ENCODE data around the gene TLE4.
A peak's percentile ranks its signal among the peaks of the same experiment; 100 is the strongest.

TLE4 gene

GRCh38 chr9:79574781-79575180 is 3.0 kb downstream of the TLE4 start:
- no peak overlapping the region for H2AK5ac ChIP-seq (ENCODE audit: low read length, severe bottlenecking)
- H4K8ac ChIP-seq (ENCODE audit: low read length): no peak overlapping the region
- H3K14ac ChIP-seq (ENCODE audit: low read length in 2 of 2): no peak overlapping the region
- peaks cover 3% of the 10 kb centered on the region for H3K4me1 ChIP-seq (ENCODE audit: control insufficient read depth, insufficient read depth, low read depth, low read length)
- DNase-seq: peak; percentile 46
- H3K23ac ChIP-seq (ENCODE audit: low read length in 2 of 2): no peak overlapping the region
- H3K4me3 ChIP-seq (ENCODE audit: insufficient read depth in 1 of 2, low read depth in 1 of 2, low read length in 2 of 2): no peak overlapping the region
- H3K9ac ChIP-seq (ENCODE audit: low read length): no peak overlapping the region
- no peak overlapping the region for H2BK12ac ChIP-seq (ENCODE audit: low read length in 2 of 2)
- no peak overlapping the region for H2BK120ac ChIP-seq (ENCODE audit: low read depth, low read length)
- no peak overlapping the region for H2AFZ ChIP-seq (ENCODE audit: low read depth, low read length)
- H2BK5ac ChIP-seq (ENCODE audit: low read depth, low read length, poor library complexity, severe bottlenecking): no peak overlapping the region
- H2BK15ac ChIP-seq (ENCODE audit: low read depth, poor library complexity, severe bottlenecking): no peak overlapping the region
- no peaks in the 10 kb centered on the region for H3K79me1 ChIP-seq (replicated peaks; ENCODE audit: low read length, poor library complexity, severe bottlenecking)
- H3K18ac ChIP-seq (ENCODE audit: low read depth in 1 of 2, low read length in 2 of 2): no peak overlapping the region
- no peak overlapping the region for H3K27ac ChIP-seq (ENCODE audit: low read length, poor library complexity, severe bottlenecking)
- no peaks in the 10 kb centered on the region for H3K9me3 ChIP-seq (ENCODE audit: control insufficient read depth, low read length)
- 23% methylated on average over 3 of the region's 3 CpGs for WGBS
- H3K4ac ChIP-seq (ENCODE audit: low read depth in 1 of 2, low read length in 2 of 2): no peak overlapping the region
- H4K91ac ChIP-seq (ENCODE audit: low read length): no peak overlapping the region
- H3K27me3 ChIP-seq (ENCODE audit: control insufficient read depth in 1 of 2, insufficient read depth in 1 of 2, low read length in 2 of 2): peaks cover 0 to 5% of the 10 kb centered on the region in 2 experiments
- peak overlapping the region; percentile 77 for H3K4me2 ChIP-seq (ENCODE audit: low read length, poor library complexity, severe bottlenecking)
- H3K36me3 ChIP-seq (ENCODE audit: control insufficient read depth in 1 of 2, insufficient read depth in 2 of 2, low read depth in 1 of 2, low read length in 2 of 2): no peaks in the 10 kb centered on the region

DNA sequence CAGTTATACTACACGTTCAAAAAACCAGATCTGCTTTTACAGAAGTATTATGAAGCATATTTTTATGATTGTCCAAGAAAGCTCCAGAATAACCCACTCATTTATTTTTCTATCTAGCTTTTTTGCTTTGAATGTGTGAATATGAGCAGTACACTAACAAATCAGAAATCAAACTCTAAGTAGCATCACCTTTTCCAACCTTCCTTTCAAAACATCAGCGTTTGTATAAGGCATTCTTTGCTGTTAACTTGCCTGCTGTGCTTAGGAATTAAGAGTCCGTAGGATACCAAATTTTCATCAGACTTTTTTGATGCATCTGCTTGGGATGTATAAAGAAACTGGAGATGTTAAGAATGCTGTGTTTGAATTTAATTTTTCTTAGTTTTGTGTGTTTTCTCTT is 3.8 kb downstream of the TLE4 start:
- Histone ChIP-seq H2BK120ac (ENCODE audit: low read depth, low read length) (no peak overlapping the region), H3K4me2 (ENCODE audit: low read length, poor library complexity, severe bottlenecking) (no peak overlapping the region), H2BK12ac (ENCODE audit: low read length in 2 of 2) (no peak overlapping the region), H2BK5ac (ENCODE audit: low read depth, low read length, poor library complexity, severe bottlenecking) (no peak overlapping the region), H3K23ac (ENCODE audit: low read length in 2 of 2) (no peak overlapping the region), H3K14ac (ENCODE audit: low read length in 2 of 2) (no peak overlapping the region), H4K91ac (ENCODE audit: low read length) (no peak overlapping the region), H2BK15ac (ENCODE audit: low read depth, poor library complexity, severe bottlenecking) (no peak overlapping the region), H3K9me3 (ENCODE audit: control insufficient read depth, low read length) (no peaks in the 10 kb centered on the region), H3K4ac (ENCODE audit: low read depth in 1 of 2, low read length in 2 of 2) (no peak overlapping the region), H3K18ac (ENCODE audit: low read depth in 1 of 2, low read length in 2 of 2) (no peak overlapping the region), H2AK5ac (ENCODE audit: low read length, severe bottlenecking) (no peak overlapping the region), H3K27me3 (ENCODE audit: control insufficient read depth in 1 of 2, insufficient read depth in 1 of 2, low read length in 2 of 2) (no peaks in the 10 kb centered on the region), H3K27ac (ENCODE audit: low read length, poor library complexity, severe bottlenecking) (no peak overlapping the region), H3K9ac (ENCODE audit: low read length) (no peak overlapping the region), H2AFZ (ENCODE audit: low read depth, low read length) (no peak overlapping the region), H4K8ac (ENCODE audit: low read length) (no peak overlapping the region), H3K79me1 (replicated peaks; ENCODE audit: low read length, poor library complexity, severe bottlenecking) (peaks cover 2% of the 10 kb centered on the region), H3K4me1 (ENCODE audit: control insufficient read depth, insufficient read depth, low read depth, low read length) (no peaks in the 10 kb centered on the region), H3K4me3 (ENCODE audit: insufficient read depth in 1 of 2, low read depth in 1 of 2, low read length in 2 of 2) (no peak overlapping the region), H3K36me3 (ENCODE audit: control insufficient read depth in 1 of 2, insufficient read depth in 2 of 2, low read depth in 1 of 2, low read length in 2 of 2) (peaks cover 0 to 2% of the 10 kb centered on the region in 2 experiments)
- WGBS: 84% methylated on average over 2 of the region's 3 CpGs
- DNase-seq: no peak

DNA sequence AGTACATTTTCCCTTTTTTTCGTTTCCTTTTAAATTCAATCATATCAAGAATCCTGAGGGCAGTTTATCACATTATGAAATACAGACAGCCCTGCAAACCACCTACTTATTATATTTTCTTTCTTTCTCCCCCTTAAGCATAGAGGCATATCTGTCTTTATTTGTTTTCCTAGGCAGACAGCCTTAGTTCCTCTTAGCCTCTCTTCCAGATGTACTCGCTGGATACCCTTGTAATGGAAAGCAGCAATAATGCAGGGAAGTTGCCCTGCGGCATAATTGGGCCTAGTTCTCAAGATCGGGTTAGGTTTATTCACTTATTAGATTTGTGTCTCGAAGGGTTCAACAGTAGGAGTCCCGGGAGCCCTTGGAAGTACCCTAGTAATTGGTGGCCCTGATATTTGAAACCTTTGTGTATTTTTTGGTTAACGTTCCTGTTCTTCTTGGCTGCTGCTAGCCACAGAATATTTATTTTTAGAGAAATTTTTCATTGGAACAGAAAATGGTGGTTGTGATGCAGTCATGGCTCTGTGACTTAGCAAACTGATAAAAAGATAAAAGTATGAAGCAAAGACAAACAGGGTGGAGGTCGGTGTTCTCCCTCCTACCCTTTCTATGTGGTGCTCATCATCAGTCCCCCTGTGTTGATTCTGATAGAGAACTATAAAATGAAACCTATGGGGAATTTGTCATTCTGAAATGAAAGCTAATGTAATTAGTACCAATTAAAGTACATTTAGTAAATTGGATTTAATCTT is 6.4 kb downstream of the TLE4 start:
- no peak overlapping the region for H4K91ac ChIP-seq (ENCODE audit: low read length)
- H3K4ac ChIP-seq (ENCODE audit: low read depth in 1 of 2, low read length in 2 of 2): no peak overlapping the region
- 87% methylated on average over 8 of the region's 8 CpGs for WGBS
- DNase-seq: no peak
- H3K14ac ChIP-seq (ENCODE audit: low read length in 2 of 2): no peak overlapping the region
- no peak overlapping the region for H3K18ac ChIP-seq (ENCODE audit: low read depth in 1 of 2, low read length in 2 of 2)
- no peak overlapping the region for H3K9ac ChIP-seq (ENCODE audit: low read length)
- H3K27ac ChIP-seq (ENCODE audit: low read length, poor library complexity, severe bottlenecking): no peak overlapping the region
- H2AK5ac ChIP-seq (ENCODE audit: low read length, severe bottlenecking): no peak overlapping the region
- no peak overlapping the region for H3K4me2 ChIP-seq (ENCODE audit: low read length, poor library complexity, severe bottlenecking)
- no peak overlapping the region for H2BK120ac ChIP-seq (ENCODE audit: low read depth, low read length)
- H2AFZ ChIP-seq (ENCODE audit: low read depth, low read length): no peak overlapping the region
- no peak overlapping the region for H3K4me3 ChIP-seq (ENCODE audit: insufficient read depth in 1 of 2, low read depth in 1 of 2, low read length in 2 of 2)
- no peak overlapping the region for H4K8ac ChIP-seq (ENCODE audit: low read length)
- H3K9me3 ChIP-seq (ENCODE audit: control insufficient read depth, low read length): no peaks in the 10 kb centered on the region
- no peak overlapping the region for H2BK15ac ChIP-seq (ENCODE audit: low read depth, poor library complexity, severe bottlenecking)
- H3K4me1 ChIP-seq (ENCODE audit: control insufficient read depth, insufficient read depth, low read depth, low read length): peaks cover 2% of the 10 kb centered on the region
- no peak overlapping the region for H2BK12ac ChIP-seq (ENCODE audit: low read length in 2 of 2)
- peaks cover 0 to 3% of the 10 kb centered on the region in 2 experiments for H3K36me3 ChIP-seq (ENCODE audit: control insufficient read depth in 1 of 2, insufficient read depth in 2 of 2, low read depth in 1 of 2, low read length in 2 of 2)
- H3K23ac ChIP-seq (ENCODE audit: low read length in 2 of 2): no peak overlapping the region
- H3K27me3 ChIP-seq (ENCODE audit: control insufficient read depth in 1 of 2, insufficient read depth in 1 of 2, low read length in 2 of 2): no peaks in the 10 kb centered on the region
- no peak overlapping the region for H2BK5ac ChIP-seq (ENCODE audit: low read depth, low read length, poor library complexity, severe bottlenecking)
- peaks cover 5% of the 10 kb centered on the region for H3K79me1 ChIP-seq (replicated peaks; ENCODE audit: low read length, poor library complexity, severe bottlenecking)

DNA sequence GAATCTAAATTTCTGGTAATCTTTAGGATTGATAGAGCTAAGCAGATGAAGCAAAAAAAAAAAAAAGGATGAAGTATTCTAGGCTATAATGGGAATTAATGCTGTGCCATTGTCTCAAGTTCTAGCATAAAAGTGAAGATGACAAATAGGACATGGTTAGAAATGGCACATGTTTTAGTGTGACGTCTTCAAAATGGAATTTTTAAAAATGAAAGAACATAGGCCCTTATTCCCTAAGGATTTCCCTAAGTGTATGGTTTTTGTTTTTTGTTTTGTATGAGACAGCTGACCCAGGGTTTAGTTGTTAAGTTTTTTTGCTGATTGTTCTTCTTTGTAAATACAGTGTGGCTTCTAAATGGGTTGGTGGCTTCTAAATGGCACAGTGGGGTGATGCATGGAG is 7.1 kb downstream of the TLE4 start:
- Histone ChIP-seq H3K23ac (ENCODE audit: low read length in 2 of 2) (no peak overlapping the region), H3K27me3 (ENCODE audit: control insufficient read depth in 1 of 2, insufficient read depth in 1 of 2, low read length in 2 of 2) (no peaks in the 10 kb centered on the region), H3K4me2 (ENCODE audit: low read length, poor library complexity, severe bottlenecking) (no peak overlapping the region), H2AFZ (ENCODE audit: low read depth, low read length) (no peak overlapping the region), H2BK5ac (ENCODE audit: low read depth, low read length, poor library complexity, severe bottlenecking) (no peak overlapping the region), H4K8ac (ENCODE audit: low read length) (no peak overlapping the region), H3K4ac (ENCODE audit: low read depth in 1 of 2, low read length in 2 of 2) (no peak overlapping the region), H3K4me1 (ENCODE audit: control insufficient read depth, insufficient read depth, low read depth, low read length) (peaks cover 3% of the 10 kb centered on the region), H2BK120ac (ENCODE audit: low read depth, low read length) (no peak overlapping the region), H3K9me3 (ENCODE audit: control insufficient read depth, low read length) (no peaks in the 10 kb centered on the region), H3K4me3 (ENCODE audit: insufficient read depth in 1 of 2, low read depth in 1 of 2, low read length in 2 of 2) (no peak overlapping the region), H3K9ac (ENCODE audit: low read length) (no peak overlapping the region), H4K91ac (ENCODE audit: low read length) (no peak overlapping the region), H3K14ac (ENCODE audit: low read length in 2 of 2) (no peak overlapping the region), H3K27ac (ENCODE audit: low read length, poor library complexity, severe bottlenecking) (no peak overlapping the region), H2BK12ac (ENCODE audit: low read length in 2 of 2) (no peak overlapping the region), H3K18ac (ENCODE audit: low read depth in 1 of 2, low read length in 2 of 2) (no peak overlapping the region), H3K79me1 (replicated peaks; ENCODE audit: low read length, poor library complexity, severe bottlenecking) (peaks cover 9% of the 10 kb centered on the region), H2AK5ac (ENCODE audit: low read length, severe bottlenecking) (no peak overlapping the region), H3K36me3 (ENCODE audit: control insufficient read depth in 1 of 2, insufficient read depth in 2 of 2, low read depth in 1 of 2, low read length in 2 of 2) (peaks cover 0 to 6% of the 10 kb centered on the region in 2 experiments), H2BK15ac (ENCODE audit: low read depth, poor library complexity, severe bottlenecking) (no peak overlapping the region)
- WGBS: 65% methylated on average over 1 of the region's 1 CpG
- DNase-seq: no peak
